NCI-H187 (cell line): Measurements from ENCODE around the gene ALX1.
A peak's percentile ranks its signal among the peaks of the same experiment; 100 is the strongest.
"Not testable (repeated sequence)": the region's sequence is repeated elsewhere in the genome, so short reads cannot be mapped to it uniquely, and the experiment has no call there.

Source experiments
- DNase-seq, 2 experiments: peaks; one replicate each; lab custom pipeline; 2025; lab: John Stamatoyannopoulos, UW

The ALX1 gene

DNA sequence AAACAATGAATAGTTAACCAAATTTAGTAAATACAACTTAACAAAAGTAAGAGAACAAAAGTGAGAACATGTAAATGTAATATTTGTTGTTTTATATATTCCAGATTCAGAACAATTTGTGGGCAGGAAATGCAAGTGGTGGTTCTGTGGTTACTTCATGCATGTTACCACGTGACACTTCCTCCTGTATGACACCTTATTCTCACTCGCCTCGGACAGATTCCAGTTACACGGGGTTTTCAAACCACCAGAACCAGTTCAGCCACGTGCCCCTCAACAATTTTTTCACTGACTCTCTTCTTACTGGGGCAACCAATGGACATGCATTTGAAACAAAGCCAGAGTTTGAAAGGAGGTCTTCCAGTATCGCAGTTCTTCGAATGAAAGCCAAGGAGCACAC is 21.0 kb downstream of the ALX1 start:
- DNase-seq: no peak

DNA sequence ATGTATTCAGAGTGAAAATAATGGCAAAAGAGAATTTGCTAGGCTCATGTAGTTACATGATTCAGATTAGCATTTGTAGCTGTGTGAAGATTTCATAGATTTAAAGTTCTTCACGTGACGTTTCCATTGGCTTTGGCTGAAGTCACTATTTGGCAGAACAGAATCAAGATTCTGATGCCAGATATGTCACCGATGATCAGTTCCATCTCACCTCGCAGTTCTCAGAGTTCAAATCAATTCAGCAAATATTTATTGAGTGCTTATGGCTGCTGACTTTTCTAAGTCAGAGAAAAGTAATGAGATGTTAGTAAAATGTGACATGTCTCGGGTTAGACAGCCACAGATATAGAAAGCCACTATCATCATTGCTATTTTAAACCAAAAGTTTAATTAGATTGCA is 28.4 kb downstream of the ALX1 start:
- no peak for DNase-seq

DNA sequence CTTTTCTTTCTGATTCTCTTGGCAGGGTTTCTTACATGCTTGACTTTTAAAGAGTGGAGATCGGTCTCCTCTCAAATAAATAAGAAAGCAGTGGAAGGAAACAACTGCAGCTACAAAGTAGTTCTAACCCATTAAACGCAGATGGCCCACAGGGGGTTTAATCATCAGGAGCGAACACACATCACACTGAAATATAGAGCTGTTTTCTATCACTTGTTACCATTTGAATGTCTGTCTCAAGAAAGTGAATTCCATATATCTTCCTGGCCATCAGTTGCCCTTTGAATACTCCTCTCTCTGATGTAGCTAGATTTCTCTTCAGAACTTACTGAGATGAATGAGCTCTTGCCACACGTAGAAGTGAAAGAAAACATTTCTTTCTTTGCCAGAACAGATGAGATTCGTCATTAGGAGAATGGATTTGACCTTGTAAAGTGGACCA is 29.1 kb downstream of the ALX1 start:
- no peak for DNase-seq

DNA sequence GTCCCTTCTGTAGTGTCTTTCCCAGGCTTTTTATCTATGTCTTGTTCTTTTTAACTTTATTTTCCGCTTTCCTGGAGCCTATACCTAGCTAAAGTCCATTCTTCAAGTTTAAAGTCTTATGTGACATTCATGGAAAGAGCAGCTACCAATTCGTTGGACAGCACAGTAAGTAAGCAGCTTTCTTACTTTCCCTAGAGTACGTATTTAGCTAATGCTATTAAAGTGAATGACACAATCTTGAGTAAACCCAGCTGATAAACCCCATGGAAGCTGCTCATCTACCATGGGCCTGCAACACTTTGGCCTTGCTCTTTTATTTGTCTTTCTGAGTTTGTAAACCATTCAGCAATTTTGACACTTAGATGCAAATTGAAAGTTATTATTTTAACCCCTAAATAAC is 30.0 kb downstream of the ALX1 start:
- no peak for DNase-seq

DNA sequence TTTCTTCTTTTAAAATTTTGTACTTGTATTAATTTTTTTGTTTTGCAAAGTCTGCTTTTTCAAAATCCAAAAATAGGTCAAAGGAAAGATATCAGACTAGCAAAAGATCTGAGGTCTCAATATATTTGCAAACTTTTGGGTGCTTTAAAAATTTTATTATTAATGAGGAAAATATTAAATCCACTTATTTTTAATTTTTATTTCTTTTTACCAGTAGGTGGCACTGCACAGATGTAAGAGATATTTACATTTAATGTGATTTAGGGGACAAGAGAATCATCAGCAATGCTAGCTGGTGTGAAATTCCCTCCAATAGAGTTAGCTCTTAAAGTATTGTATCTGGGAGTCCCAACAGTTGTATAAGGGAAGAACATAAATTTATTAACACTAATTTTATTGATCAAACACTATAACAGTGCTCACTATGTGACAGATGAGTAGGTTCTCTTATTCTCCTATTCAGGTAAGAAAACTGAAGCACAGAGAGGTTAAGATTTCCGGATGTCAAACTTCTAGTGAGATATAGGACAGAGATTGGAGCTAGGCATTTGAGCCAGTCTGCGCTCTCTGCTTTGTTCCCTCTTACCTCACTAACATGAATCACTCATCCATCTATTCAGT is 30.5 kb downstream of the ALX1 start:
- DNase-seq: no peak

DNA sequence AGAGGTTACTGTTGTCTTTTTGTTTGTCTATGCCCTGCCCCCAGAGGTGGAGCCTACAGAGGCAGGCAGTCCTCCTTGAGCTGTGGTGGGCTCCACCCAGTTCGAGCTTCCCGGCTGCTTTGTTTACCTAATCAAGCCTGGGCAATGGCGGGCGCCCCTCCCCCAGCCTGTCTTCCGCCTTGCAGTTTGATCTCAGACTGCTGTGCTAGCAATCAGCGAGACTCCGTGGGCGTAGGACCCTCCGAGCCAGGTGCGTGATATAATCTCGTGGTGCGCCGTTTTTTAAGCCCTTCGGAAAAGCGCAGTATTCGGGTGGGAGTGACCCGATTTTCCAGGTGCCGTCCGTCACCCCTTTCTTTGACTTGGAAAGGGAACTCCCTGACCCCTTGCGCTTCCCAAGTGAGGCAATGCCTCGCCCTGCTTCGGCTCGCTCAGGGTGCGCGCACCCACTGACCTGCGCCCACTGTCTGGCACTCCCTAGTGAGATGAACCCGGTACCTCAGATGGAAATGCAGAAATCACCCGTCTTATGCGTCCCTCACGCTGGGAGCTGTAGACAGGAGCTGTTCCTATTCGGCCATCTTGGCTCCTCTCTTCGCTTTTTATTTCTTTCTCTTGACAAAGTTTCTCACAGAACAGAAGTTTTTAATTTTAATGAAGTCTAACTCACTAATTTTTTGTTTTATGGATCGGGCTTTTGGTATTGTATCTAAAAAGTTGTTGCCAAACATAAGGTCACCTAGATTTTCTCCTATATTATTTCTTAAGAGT is 38.0 kb downstream of the ALX1 start:
- not testable (repeated sequence) for DNase-seq

DNA sequence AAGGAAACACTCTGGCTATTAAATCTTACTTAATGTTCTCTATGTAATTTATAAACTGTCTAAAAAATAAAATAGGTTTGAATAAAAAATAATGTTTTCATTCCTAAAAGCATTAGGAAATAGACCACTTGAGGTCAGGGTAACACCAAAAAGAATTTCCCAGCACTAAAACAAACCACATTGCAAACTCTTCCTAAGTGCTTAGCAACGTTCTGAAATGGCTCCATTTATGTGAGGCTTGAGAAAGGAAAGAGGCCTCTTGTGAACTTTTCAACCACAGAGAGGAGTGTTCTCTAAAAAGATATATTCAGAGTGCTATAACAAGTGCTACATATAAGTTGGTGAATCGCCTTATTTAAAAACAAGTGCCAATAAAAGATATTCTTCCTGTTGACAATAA is 42.7 kb downstream of the ALX1 start:
- peak in 1 of 2 experiments; percentile 3 for DNase-seq

DNA sequence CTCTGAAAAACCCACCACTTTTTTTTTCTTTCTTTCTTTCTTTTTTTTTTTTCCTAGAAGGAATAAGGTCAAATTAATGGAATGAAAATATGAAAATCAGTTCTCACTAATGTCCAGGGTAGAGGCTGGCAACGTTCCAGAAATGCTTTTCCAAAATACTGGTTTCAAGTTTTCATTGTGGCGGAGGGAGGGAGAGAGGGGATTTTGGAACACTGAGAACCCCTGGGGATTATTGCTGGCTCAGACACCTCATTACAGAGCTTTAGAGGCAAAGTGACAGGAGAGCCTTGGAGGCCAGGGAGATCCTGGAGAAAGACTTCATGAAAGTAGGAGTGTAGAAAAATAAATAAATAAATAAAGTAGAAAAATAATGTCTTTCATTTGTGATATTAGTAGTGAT is 45.4 kb downstream of the ALX1 start:
- DNase-seq: no peak

DNA sequence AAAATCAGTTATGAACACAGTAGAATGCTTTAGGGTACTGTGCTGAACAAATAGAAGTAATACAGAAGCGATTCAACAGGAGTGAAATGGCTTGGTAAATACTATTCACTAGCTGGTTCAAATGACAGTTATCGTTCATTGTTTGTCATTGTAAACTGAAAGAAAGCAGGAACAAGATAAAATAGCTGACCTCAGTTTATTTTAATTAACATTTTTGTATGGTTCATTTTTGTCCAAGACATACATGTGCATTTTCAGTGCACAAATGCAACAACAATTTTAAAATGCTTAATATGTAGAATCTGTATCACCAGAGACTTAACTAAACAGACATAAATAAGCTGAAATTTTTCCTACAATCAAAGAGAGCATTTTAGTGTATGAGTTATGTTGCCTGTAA is 49.9 kb downstream of the ALX1 start:
- DNase-seq: no peak

DNA sequence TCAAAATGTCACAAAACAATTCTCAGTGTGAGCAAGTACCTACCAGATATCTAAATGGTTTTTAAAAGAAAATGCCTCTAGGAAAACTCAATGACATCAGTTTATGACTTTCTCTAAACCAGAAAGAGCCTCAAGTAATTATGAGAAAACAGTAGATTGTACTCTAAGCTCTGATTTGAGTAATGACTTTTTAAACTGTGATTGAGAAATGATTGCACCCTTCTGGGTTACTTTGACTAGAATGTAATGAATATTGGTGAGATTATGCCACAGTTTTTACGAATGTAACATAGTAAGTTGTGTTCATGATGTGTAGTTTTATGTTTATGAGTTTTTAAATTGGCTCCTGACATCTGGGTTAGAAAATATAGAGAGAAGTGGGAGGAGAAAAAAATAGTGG is 68.8 kb downstream of the ALX1 start:
- DNase-seq: no peak

DNA sequence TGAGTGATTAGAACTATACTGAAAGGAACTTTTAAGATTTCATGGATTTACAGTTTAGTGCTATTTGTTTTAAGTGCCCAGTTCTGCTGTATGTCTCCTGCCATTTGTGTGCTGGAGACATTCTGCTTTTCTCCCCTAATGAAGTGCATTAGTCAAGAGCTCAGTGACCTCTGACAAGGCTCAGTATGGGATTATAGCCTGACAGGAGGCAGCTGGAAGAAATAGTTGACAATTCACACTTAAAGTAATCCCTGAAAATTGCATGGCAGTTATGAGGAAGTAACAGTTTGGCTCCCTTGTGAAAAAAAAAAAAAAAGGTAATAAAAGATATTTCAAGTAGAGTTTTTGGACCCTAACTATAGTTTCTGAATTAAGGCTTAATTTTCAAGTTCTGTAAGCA is 70.3 kb downstream of the ALX1 start:
- DNase-seq: no peak
